Measurements from ENCODE around the gene OSER1. TPM values are rescaled to one million over a fixed set of nuclear protein-coding genes. Genes with fewer than 3 reads are reported as not detected.

OSER1 gene
- total RNA-seq, 1 donor from 2014 or later: 24.1 TPM

GRCh38 chr20:44186674-44187053, 23.9 kb downstream of the OSER1 start:
- H3K4me3 ChIP-seq (ENCODE audit: low read depth, low read length): peak overlapping the region; percentile 60
- no peak for TF ChIP-seq CTCF (conservative IDR thresholded peaks at IDR 0.05; ENCODE audit: low read depth, low read length)
- no peak for DNase-seq (ENCODE audit: low read depth)

- peak overlapping the region; percentile 60 for H3K4me3 ChIP-seq (ENCODE audit: low read depth, low read length)
- no peak for TF ChIP-seq CTCF (conservative IDR thresholded peaks at IDR 0.05; ENCODE audit: low read depth, low read length)
- no peak for DNase-seq (ENCODE audit: low read depth)
Observed at GRCh38 chr20:44186201-44186600, 24.4 kb downstream of the OSER1 start.

GRCh38 chr20:44185574-44185973, 25.0 kb downstream of the OSER1 start:
- no peak overlapping the region for H3K4me3 ChIP-seq (ENCODE audit: low read depth, low read length)
- no peak for DNase-seq (ENCODE audit: low read depth)
- no peak for TF ChIP-seq CTCF (conservative IDR thresholded peaks at IDR 0.05; ENCODE audit: low read depth, low read length)

GRCh38 chr20:44183282-44183681, 27.3 kb downstream of the OSER1 start:
- no peak overlapping the region for H3K4me3 ChIP-seq (ENCODE audit: low read depth, low read length)
- DNase-seq (ENCODE audit: low read depth): no peak
- TF ChIP-seq CTCF (conservative IDR thresholded peaks at IDR 0.05; ENCODE audit: low read depth, low read length): no peak

GRCh38 chr20:44182863-44183262, 27.7 kb downstream of the OSER1 start:
- no peak for DNase-seq (ENCODE audit: low read depth)
- TF ChIP-seq CTCF (conservative IDR thresholded peaks at IDR 0.05; ENCODE audit: low read depth, low read length): no peak
- no peak overlapping the region for H3K4me3 ChIP-seq (ENCODE audit: low read depth, low read length)

GRCh38 chr20:44182135-44182765, 28.3 kb downstream of the OSER1 start:
- DNase-seq (ENCODE audit: low read depth): no peak
- no peak overlapping the region for H3K4me3 ChIP-seq (ENCODE audit: low read depth, low read length)
- TF ChIP-seq CTCF (conservative IDR thresholded peaks at IDR 0.05; ENCODE audit: low read depth, low read length): no peak

GRCh38 chr20:44181611-44182010, 29.0 kb downstream of the OSER1 start:
- H3K4me3 ChIP-seq (ENCODE audit: low read depth, low read length): no peak overlapping the region
- TF ChIP-seq CTCF (conservative IDR thresholded peaks at IDR 0.05; ENCODE audit: low read depth, low read length): no peak
- no peak for DNase-seq (ENCODE audit: low read depth)

Measured in epithelial cell of proximal tubule (primary cell).